ENCODE measurements around the gene WIPF2. TPM values are rescaled to one million over a fixed set of nuclear protein-coding genes. Genes with fewer than 3 reads are reported as not detected.

Gene WIPF2
- total and polyA plus RNA-seq, 2 experiments from 2014 or later, result 9.2 TPM

GRCh38 chr17:40287494-40288369, 68.6 kb downstream of the WIPF2 start, which contains the start of gene CDC6:
Gene CDC6 (plus strand): TSS chr17:40287879. CDS start chr17:40289421, 1,542 bp downstream.
- ATAC-seq (peak; percentile 96), DNase-seq (ENCODE audit: low spot score) (peak; percentile 100)
- TF ChIP-seq CTCF (conservative IDR thresholded peaks at IDR 0.05; ENCODE audit: low read depth in 2 of 2) (no peak), POLR2AphosphoS5 (IDR thresholded peaks at IDR 0.05; ENCODE audit: low read depth) (peak; percentile 97), JUNB (IDR thresholded peaks at IDR 0.05; ENCODE audit: unreplicated experiment) (no peak), EZH2 (IDR thresholded peaks at IDR 0.05; ENCODE audit: low read depth, unreplicated experiment) (no peak), REST (IDR thresholded peaks at IDR 0.05; ENCODE audit: unreplicated experiment) (no peak), NANOG (IDR thresholded peaks at IDR 0.05; ENCODE audit: borderline replicate concordance) (0 out of 2 replicates have a peak, but pooled peaks have one; percentile 11), CREB1 (CRISPR knock-in tag; IDR thresholded peaks at IDR 0.05; ENCODE audit: low read depth) (peak; percentile 70), ETS1 (IDR thresholded peaks at IDR 0.05) (peak; percentile 93), STAT1 (IDR thresholded peaks at IDR 0.05; ENCODE audit: unreplicated experiment) (no peak), ZNF462 (CRISPR knock-in tag; IDR thresholded peaks at IDR 0.05) (no peak), EZH2phosphoT487 (IDR thresholded peaks at IDR 0.05; ENCODE audit: unreplicated experiment) (no peak)
- H3K27ac Mint-ChIP-seq, result peak within 1 kb of the TSS; percentile 99
- no peaks in the 10 kb centered on the region; the same call in 1 of the 2 replicates for H3F3A ChIP-seq (replicated peaks; ENCODE audit: low read depth)
- peaks cover 8% of the 10 kb centered on the region for H3K4me1 ChIP-seq (ENCODE audit: insufficient read depth)
- no peaks in the 10 kb centered on the region for H3K9me2 ChIP-seq (ENCODE audit: insufficient read depth)
- H3K36me3 ChIP-seq (ENCODE audit: insufficient read depth), result peaks cover 28% of the 10 kb centered on the region
- peaks cover 37% of the 10 kb centered on the region for H3K79me2 ChIP-seq (replicated peaks; ENCODE audit: insufficient read depth)
- peak within 1 kb of the TSS; percentile 92 for H3K27ac ChIP-seq (ENCODE audit: low read depth)
- peaks cover 17% of the 10 kb centered on the region for H3K27me3 Mint-ChIP-seq (ENCODE audit: insufficient read depth, low read depth, poor library complexity)
- peaks cover 13% of the 10 kb centered on the region for H4K20me1 ChIP-seq (replicated peaks; ENCODE audit: insufficient read depth)
- peak within 1 kb of the TSS; percentile 74 for H3K4me3 ChIP-seq
- no peaks in the 10 kb centered on the region for H3K27me3 ChIP-seq (ENCODE audit: insufficient read depth)
- H3K4me1 Mint-ChIP-seq, result peaks cover 22% of the 10 kb centered on the region
- peaks cover 44% of the 10 kb centered on the region for H3K36me3 Mint-ChIP-seq (ENCODE audit: low read depth)
- no peak within 1 kb of the TSS for H2AFZ ChIP-seq
- peak within 1 kb of the TSS; percentile 78 for H3K4me2 ChIP-seq
- peaks cover 5% of the 10 kb centered on the region; the same call in 2 of the 3 replicates for H3K9me3 Mint-ChIP-seq
- peak within 1 kb of the TSS; percentile 97 for H3K4me3 Mint-ChIP-seq
